SU-DHL-6 (cell line): ENCODE results near the gene FAM13C.

Source experiments
- EZH2phosphoT487 ChIP-seq: fragments of 200-600 bp; sonication (generic), shearing (Covaris generic); conservative IDR thresholded peaks from 2 replicates; pipeline ENCODE4 v1.6.1; 2018; ENCODE audit warnings: mild to moderate bottlenecking, antibody characterized with exemption, low read length, moderate library complexity, mixed read lengths
- TF ChIP-seq, protein P1 (sequence below): fragments of 200-600 bp; sonication (generic); IDR thresholded peaks from one replicate; pipeline ENCODE4 v1.5.1; 2017; ENCODE audit warnings: antibody characterized with exemption, mild to moderate bottlenecking, low read length, moderate library complexity; ENCODE audit not compliant: insufficient read depth, poor library complexity, severe bottlenecking

DNA sequence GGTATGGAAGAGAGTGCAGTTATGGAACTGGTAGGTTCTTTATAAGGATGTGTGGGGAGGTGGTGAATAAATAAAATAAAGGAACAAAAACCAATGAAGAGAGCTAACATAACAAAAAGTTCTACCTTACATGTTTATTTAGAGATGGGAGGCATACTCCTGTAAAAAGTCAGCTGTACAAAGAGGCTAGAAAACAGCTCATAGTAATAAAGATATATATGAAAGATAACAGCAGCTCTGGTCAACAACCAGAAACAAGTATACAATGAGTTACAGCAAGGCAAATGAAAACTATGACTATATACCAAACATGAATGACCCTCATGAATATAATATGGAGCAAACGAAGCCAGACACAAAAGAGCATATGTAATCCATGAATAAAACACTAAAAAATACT, 62.0 kb downstream of the FAM13C start:
- TF ChIP-seq, protein P1, sequence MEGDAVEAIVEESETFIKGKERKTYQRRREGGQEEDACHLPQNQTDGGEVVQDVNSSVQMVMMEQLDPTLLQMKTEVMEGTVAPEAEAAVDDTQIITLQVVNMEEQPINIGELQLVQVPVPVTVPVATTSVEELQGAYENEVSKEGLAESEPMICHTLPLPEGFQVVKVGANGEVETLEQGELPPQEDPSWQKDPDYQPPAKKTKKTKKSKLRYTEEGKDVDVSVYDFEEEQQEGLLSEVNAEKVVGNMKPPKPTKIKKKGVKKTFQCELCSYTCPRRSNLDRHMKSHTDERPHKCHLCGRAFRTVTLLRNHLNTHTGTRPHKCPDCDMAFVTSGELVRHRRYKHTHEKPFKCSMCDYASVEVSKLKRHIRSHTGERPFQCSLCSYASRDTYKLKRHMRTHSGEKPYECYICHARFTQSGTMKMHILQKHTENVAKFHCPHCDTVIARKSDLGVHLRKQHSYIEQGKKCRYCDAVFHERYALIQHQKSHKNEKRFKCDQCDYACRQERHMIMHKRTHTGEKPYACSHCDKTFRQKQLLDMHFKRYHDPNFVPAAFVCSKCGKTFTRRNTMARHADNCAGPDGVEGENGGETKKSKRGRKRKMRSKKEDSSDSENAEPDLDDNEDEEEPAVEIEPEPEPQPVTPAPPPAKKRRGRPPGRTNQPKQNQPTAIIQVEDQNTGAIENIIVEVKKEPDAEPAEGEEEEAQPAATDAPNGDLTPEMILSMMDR: no peak
- no peak for TF ChIP-seq EZH2phosphoT487
